Measurements from ENCODE around the gene FCN2. TPM values are rescaled to one million over a fixed set of nuclear protein-coding genes. Genes with fewer than 3 reads are reported as not detected.

Gene FCN2
- total RNA-seq, 1 experiment from 2014 or later, result not detected

GRCh38 chr9:134930398-134930797 is 49.8 kb downstream of the FCN2 start (continued):
- TF ChIP-seq, protein P1, sequence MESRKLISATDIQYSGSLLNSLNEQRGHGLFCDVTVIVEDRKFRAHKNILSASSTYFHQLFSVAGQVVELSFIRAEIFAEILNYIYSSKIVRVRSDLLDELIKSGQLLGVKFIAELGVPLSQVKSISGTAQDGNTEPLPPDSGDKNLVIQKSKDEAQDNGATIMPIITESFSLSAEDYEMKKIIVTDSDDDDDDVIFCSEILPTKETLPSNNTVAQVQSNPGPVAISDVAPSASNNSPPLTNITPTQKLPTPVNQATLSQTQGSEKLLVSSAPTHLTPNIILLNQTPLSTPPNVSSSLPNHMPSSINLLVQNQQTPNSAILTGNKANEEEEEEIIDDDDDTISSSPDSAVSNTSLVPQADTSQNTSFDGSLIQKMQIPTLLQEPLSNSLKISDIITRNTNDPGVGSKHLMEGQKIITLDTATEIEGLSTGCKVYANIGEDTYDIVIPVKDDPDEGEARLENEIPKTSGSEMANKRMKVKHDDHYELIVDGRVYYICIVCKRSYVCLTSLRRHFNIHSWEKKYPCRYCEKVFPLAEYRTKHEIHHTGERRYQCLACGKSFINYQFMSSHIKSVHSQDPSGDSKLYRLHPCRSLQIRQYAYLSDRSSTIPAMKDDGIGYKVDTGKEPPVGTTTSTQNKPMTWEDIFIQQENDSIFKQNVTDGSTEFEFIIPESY (IDR thresholded peaks at IDR 0.05; ENCODE audit: extremely low read depth, insufficient replicate concordance, low read length), result no peak
- TF ChIP-seq ZNF274 (IDR thresholded peaks at IDR 0.05; ENCODE audit: low read depth, low read length) (no peak), CEBPB (IDR thresholded peaks at IDR 0.05; ENCODE audit: low read depth) (no peak)

DNA sequence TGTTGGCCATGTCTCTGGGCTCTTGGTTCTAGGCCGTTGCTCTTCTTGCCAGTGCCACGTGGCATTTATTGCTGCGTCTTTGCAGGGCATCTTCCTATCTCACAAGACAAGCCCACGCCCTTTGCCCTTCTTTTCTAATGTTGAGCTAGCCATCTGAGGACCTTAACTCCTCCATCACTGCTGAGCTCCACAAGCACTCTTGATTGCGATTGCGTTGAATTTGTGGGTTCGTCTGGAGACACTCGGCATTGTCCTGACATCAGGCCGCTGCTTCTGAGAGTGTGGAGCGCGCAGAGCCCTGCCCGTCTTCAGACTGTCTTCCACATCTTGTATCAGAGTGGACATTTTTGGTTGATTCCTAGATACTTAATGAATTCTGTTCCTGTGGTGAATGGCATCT is 51.6 kb downstream of the FCN2 start:
- Histone ChIP-seq H3K79me2 (ENCODE audit: insufficient read depth, low read length) (no peaks in the 10 kb centered on the region), H3K27me3 (ENCODE audit: insufficient read depth, low read length) (peaks cover 7% of the 10 kb centered on the region; the same call in 1 of the 2 replicates), H4K20me1 (ENCODE audit: insufficient read depth) (no peaks in the 10 kb centered on the region), H3K9ac (ENCODE audit: low read length) (no peak overlapping the region), H2AFZ (ENCODE audit: low read depth, low read length, poor library complexity, severe bottlenecking) (no peak overlapping the region), H3K9me3 (ENCODE audit: control insufficient read depth in 1 of 2, insufficient read depth in 1 of 2, low read depth in 1 of 2, low read length in 2 of 2) (no peaks in the 10 kb centered on the region), H3K4me2 (ENCODE audit: low read length) (no peak overlapping the region), H3K36me3 (ENCODE audit: control insufficient read depth in 1 of 2, insufficient read depth in 2 of 2, low read length in 2 of 2) (no peaks in the 10 kb centered on the region), H3K4me3 (replicated peaks in 1 of 2; ENCODE audit: low read depth in 1 of 2, low read length in 2 of 2) (no peak overlapping the region), H3K4me1 (ENCODE audit: control insufficient read depth in 1 of 2, insufficient read depth in 2 of 2, low read length in 2 of 2) (no peaks in the 10 kb centered on the region), H3K9me2 (ENCODE audit: insufficient read depth) (no peaks in the 10 kb centered on the region), H3K27ac (ENCODE audit: low read depth, low read length) (no peak overlapping the region)
- DNase-seq (ENCODE audit: low read depth, low spot score) (no peak), ATAC-seq (no peak)
- POLR2A ChIA-PET, result no interaction called here
- CTCF ChIA-PET, result no interaction called here
- TF ChIP-seq POLR2A (IDR thresholded peaks at IDR 0.05; ENCODE audit: borderline replicate concordance, extremely low read depth, insufficient read depth, insufficient read length) (no peak), CBX3 (IDR thresholded peaks at IDR 0.05; ENCODE audit: low read depth) (no peak), ZFX (IDR thresholded peaks at IDR 0.05) (no peak), SRF (IDR thresholded peaks at IDR 0.05; ENCODE audit: low read depth) (no peak), EZH2 (IDR thresholded peaks at IDR 0.05) (no peak), CTCF (IDR thresholded peaks at IDR 0.05 in 2 of 3, conservative IDR thresholded peaks at IDR 0.05 in 1 of 3; ENCODE audit: borderline replicate concordance in 1 of 3, insufficient read depth in 1 of 3, low read depth in 2 of 3, low read length in 2 of 3) (no peak), SP1 (IDR thresholded peaks at IDR 0.05; ENCODE audit: low read depth) (no peak), FOSL1 (IDR thresholded peaks at IDR 0.05; ENCODE audit: low read depth) (no peak), CEBPB (IDR thresholded peaks at IDR 0.05; ENCODE audit: low read depth) (no peak), EZH2phosphoT487 (IDR thresholded peaks at IDR 0.05; ENCODE audit: borderline replicate concordance) (no peak), YY1 (IDR thresholded peaks at IDR 0.05; ENCODE audit: extremely low read depth, insufficient replicate concordance, low read depth, low read length) (no peak), SIN3A (IDR thresholded peaks at IDR 0.05; ENCODE audit: low read depth) (no peak)
- TF ChIP-seq, protein P1 (IDR thresholded peaks at IDR 0.05; ENCODE audit: extremely low read depth, insufficient replicate concordance, low read length), result no peak
- TF ChIP-seq, protein P2, sequence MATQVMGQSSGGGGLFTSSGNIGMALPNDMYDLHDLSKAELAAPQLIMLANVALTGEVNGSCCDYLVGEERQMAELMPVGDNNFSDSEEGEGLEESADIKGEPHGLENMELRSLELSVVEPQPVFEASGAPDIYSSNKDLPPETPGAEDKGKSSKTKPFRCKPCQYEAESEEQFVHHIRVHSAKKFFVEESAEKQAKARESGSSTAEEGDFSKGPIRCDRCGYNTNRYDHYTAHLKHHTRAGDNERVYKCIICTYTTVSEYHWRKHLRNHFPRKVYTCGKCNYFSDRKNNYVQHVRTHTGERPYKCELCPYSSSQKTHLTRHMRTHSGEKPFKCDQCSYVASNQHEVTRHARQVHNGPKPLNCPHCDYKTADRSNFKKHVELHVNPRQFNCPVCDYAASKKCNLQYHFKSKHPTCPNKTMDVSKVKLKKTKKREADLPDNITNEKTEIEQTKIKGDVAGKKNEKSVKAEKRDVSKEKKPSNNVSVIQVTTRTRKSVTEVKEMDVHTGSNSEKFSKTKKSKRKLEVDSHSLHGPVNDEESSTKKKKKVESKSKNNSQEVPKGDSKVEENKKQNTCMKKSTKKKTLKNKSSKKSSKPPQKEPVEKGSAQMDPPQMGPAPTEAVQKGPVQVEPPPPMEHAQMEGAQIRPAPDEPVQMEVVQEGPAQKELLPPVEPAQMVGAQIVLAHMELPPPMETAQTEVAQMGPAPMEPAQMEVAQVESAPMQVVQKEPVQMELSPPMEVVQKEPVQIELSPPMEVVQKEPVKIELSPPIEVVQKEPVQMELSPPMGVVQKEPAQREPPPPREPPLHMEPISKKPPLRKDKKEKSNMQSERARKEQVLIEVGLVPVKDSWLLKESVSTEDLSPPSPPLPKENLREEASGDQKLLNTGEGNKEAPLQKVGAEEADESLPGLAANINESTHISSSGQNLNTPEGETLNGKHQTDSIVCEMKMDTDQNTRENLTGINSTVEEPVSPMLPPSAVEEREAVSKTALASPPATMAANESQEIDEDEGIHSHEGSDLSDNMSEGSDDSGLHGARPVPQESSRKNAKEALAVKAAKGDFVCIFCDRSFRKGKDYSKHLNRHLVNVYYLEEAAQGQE (IDR thresholded peaks at IDR 0.05; ENCODE audit: low read depth), result no peak
- TF ChIP-seq, protein P3, sequence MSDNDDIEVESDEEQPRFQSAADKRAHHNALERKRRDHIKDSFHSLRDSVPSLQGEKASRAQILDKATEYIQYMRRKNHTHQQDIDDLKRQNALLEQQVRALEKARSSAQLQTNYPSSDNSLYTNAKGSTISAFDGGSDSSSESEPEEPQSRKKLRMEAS (IDR thresholded peaks at IDR 0.05), result no peak
- RAD21 ChIA-PET (ENCODE audit: low non-redundant PET in 1 of 2, low total read pairs in 2 of 2, uncharacterized antibody in 2 of 2, unreplicated experiment in 2 of 2), result no interaction called here
- no TSS peak for BruUV-seq (replicated peaks)
- intact Hi-C loops (cut with micrococcal nuclease), result no loop called here
